Measurements from ENCODE around the gene PADI4. TPM values are rescaled to one million over a fixed set of nuclear protein-coding genes. Genes with fewer than 3 reads are reported as not detected.

Gene PADI4
- total and polyA plus RNA-seq, 9 donors, result 0.18 to 1.7 (median 1.00) TPM

DNA sequence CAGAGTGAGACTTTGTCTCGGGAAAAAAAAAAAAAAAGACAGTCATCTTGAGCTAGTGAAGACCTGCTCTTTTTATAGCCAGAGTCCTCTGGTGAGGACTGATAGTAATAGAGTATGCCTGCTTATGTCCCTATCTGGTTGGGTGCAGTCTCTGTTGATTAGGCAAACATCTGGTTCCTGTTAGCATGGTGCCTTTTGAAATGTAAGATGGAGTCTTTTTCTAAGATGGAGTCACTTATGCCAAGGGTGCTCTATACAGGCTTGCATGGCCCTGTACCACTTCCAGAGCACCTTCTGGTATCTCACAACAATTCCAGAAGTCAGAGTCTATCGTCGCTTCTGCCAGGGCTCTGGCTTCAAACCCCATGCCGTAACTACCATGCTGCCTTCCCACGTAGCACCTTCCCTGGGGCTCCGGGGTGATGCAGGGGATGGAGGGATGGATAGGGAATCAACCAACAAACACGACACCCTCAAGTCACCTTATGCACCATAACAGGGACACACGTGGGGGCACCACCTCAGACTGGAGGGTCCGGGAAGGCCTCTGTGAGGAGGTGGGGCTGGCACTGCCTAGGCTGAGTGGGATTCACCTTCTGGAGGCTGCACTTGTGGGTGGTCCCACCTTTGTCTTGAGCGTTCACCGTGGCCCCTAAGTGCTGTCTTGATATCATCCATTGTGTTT, 52.4 kb downstream of the PADI4 start:
- DNase-seq, result no peak
- Histone ChIP-seq H3K9me3 (replicated peaks; ENCODE audit: control insufficient read depth, low read depth, low read length) (peaks cover 4% of the 10 kb centered on the region), H3K36me3 (ENCODE audit: control insufficient read depth, insufficient read depth, low read length) (no peaks in the 10 kb centered on the region), H3K4me3 (ENCODE audit: low read length) (no peak overlapping the region), H3K27me3 (ENCODE audit: control insufficient read depth, insufficient read depth, low read length) (no peaks in the 10 kb centered on the region), H3K4me1 (ENCODE audit: control insufficient read depth, insufficient read depth, low read length) (no peaks in the 10 kb centered on the region), H3K27ac (ENCODE audit: low read length) (no peak overlapping the region)
- WGBS (ENCODE audit: insufficient coverage), result 74% methylated on average over 7 of the region's 11 CpGs

DNA sequence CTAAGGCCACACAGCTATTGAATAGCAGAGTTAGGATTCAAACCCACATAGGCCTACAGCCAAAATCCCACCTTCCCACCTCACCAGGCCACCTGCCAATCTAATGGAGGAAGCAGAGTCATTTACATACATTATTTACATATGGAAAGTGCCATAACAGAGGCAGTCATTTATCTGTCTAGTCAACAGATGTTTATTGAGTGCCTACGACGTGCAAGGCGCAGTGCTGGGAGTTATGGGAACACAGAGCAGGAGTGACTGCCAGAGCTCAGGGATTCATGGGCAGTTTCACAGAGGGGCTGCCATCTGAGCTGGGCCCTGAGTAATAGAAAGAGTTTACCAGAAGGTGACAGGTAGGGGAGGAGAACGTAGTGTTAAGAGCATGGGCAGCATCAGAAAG, 53.7 kb downstream of the PADI4 start:
- 69% methylated on average over 4 of the region's 4 CpGs for WGBS (ENCODE audit: insufficient coverage)
- Histone ChIP-seq H3K4me1 (ENCODE audit: control insufficient read depth, insufficient read depth, low read length) (no peaks in the 10 kb centered on the region), H3K27me3 (ENCODE audit: control insufficient read depth, insufficient read depth, low read length) (peaks cover 4% of the 10 kb centered on the region), H3K4me3 (ENCODE audit: low read length) (no peak overlapping the region), H3K9me3 (replicated peaks; ENCODE audit: control insufficient read depth, low read depth, low read length) (peaks cover 4% of the 10 kb centered on the region), H3K36me3 (ENCODE audit: control insufficient read depth, insufficient read depth, low read length) (no peaks in the 10 kb centered on the region), H3K27ac (ENCODE audit: low read length) (no peak overlapping the region)
- no peak for DNase-seq

DNA sequence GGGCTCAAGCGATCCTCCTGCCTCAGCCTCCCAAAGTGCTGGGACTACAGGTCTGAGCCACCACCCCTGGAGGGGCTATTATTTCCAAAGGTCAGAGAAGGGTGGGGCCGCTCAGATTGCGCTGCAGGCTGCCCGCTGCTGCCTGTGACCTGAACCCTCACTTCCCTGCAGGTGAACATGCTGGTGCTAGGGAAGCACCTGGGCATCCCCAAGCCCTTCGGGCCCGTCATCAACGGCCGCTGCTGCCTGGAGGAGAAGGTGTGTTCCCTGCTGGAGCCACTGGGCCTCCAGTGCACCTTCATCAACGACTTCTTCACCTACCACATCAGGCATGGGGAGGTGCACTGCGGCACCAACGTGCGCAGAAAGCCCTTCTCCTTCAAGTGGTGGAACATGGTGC, 55.4 kb downstream of the PADI4 start:
- Histone ChIP-seq H3K36me3 (ENCODE audit: control insufficient read depth, insufficient read depth, low read length) (no peaks in the 10 kb centered on the region), H3K9me3 (replicated peaks; ENCODE audit: control insufficient read depth, low read depth, low read length) (peaks cover 4% of the 10 kb centered on the region), H3K27me3 (ENCODE audit: control insufficient read depth, insufficient read depth, low read length) (peaks cover 17% of the 10 kb centered on the region), H3K27ac (ENCODE audit: low read length) (no peak overlapping the region), H3K4me1 (ENCODE audit: control insufficient read depth, insufficient read depth, low read length) (no peaks in the 10 kb centered on the region), H3K4me3 (ENCODE audit: low read length) (no peak overlapping the region)
- 85% methylated on average over 10 of the region's 12 CpGs for WGBS (ENCODE audit: insufficient coverage)
- DNase-seq, result no peak

DNA sequence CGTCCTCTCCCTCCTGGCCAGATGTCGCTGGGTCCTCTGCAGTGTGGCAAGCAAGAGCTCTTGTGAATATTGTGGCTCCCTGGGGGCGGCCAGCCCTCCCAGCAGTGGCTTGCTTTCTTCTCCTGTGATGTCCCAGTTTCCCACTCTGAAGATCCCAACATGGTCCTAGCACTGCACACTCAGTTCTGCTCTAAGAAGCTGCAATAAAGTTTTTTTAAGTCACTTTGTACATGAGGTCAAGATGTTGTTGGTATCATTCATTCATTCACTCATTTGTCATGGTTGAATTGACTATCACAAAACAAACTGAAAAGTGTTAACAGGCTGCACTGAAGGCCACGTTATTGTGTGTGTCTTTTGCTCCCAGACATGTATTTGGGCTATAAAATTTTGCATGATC, 55.8 kb downstream of the PADI4 start:
- Histone ChIP-seq H3K27ac (ENCODE audit: low read length) (no peak overlapping the region), H3K27me3 (ENCODE audit: control insufficient read depth, insufficient read depth, low read length) (peaks cover 17% of the 10 kb centered on the region), H3K4me3 (ENCODE audit: low read length) (no peak overlapping the region), H3K4me1 (ENCODE audit: control insufficient read depth, insufficient read depth, low read length) (no peaks in the 10 kb centered on the region), H3K9me3 (replicated peaks; ENCODE audit: control insufficient read depth, low read depth, low read length) (peaks cover 4% of the 10 kb centered on the region), H3K36me3 (ENCODE audit: control insufficient read depth, insufficient read depth, low read length) (no peaks in the 10 kb centered on the region)
- WGBS (ENCODE audit: insufficient coverage), result 75% methylated on average over 3 of the region's 4 CpGs
- no peak for DNase-seq

DNA sequence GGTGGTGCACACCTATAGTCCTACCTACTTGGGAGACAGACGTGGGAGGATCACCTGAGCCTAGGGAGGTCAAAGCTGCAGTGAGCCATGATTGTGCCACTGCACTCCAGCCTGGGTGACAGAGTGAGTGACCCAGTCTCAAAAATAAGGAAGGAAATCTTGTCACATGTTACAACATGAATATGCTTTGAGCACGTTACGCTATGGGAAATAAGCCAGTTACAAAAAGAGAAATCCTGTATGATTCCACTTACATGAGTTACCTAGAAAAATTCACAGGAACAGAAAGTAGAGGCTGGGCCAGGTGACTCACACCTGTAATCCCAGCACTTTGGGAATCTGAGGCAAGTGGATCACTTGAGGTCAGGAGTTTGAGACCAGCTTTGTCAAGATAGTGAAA, 57.3 kb downstream of the PADI4 start:
- H3K36me3 ChIP-seq (ENCODE audit: control insufficient read depth, insufficient read depth, low read length), result no peaks in the 10 kb centered on the region
- H3K27ac ChIP-seq (ENCODE audit: low read length), result no peak overlapping the region
- peaks cover 4% of the 10 kb centered on the region for H3K9me3 ChIP-seq (replicated peaks; ENCODE audit: control insufficient read depth, low read depth, low read length)
- 67% methylated on average over 3 of the region's 3 CpGs for WGBS (ENCODE audit: insufficient coverage)
- peaks cover 23% of the 10 kb centered on the region for H3K27me3 ChIP-seq (ENCODE audit: control insufficient read depth, insufficient read depth, low read length)
- H3K4me3 ChIP-seq (ENCODE audit: low read length), result no peak overlapping the region
- H3K4me1 ChIP-seq (ENCODE audit: control insufficient read depth, insufficient read depth, low read length), result no peaks in the 10 kb centered on the region
- DNase-seq, result peak; percentile 37

DNA sequence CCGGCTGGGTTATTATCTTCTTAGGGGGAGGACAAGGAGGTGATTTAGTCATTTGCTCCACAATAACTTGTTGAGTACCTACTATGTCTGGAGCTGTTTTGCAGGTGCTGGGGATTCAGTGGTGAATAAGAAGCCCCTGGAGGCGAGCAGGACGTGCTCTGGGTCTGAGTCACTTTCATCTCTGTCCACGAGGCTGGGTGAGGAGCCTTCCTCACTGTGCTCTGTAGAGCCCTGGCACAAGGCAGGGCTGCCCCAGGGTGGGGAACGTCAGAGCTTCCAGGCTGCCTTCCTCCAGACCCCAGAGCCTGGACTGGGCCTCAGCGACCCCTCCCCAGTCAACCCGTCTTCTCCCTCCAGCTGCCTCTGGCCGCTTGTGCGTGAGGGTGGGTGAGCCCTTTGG, 61.5 kb downstream of the PADI4 start:
- no peaks in the 10 kb centered on the region for H3K36me3 ChIP-seq (ENCODE audit: control insufficient read depth, insufficient read depth, low read length)
- no peak overlapping the region for H3K27ac ChIP-seq (ENCODE audit: low read length)
- no peak for DNase-seq
- peaks cover 2% of the 10 kb centered on the region for H3K9me3 ChIP-seq (replicated peaks; ENCODE audit: control insufficient read depth, low read depth, low read length)
- H3K27me3 ChIP-seq (ENCODE audit: control insufficient read depth, insufficient read depth, low read length), result peaks cover 23% of the 10 kb centered on the region
- H3K4me3 ChIP-seq (ENCODE audit: low read length), result no peak overlapping the region
- H3K4me1 ChIP-seq (ENCODE audit: control insufficient read depth, insufficient read depth, low read length), result no peaks in the 10 kb centered on the region
- WGBS (ENCODE audit: insufficient coverage), result 49% methylated on average over 6 of the region's 9 CpGs

DNA sequence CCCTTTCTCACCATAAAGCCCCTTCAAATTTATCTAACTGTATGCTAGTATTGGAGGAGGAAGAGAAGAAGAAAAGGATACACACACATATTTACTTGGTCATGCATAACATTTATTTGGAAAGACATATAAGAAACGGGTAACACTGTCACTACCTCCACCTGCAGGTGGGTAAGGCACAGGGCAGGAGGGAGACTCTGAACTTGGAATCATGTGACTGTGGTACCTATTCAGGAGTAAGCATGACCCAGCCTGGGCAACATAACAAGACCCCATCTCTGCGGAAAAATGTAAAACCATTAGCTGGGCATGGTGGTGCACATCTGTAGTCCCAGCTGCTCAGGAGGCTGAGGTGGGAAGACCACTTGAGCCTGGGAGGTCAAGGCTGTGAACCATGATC, 62.6 kb downstream of the PADI4 start:
- Histone ChIP-seq H3K36me3 (ENCODE audit: control insufficient read depth, insufficient read depth, low read length) (no peaks in the 10 kb centered on the region), H3K4me1 (ENCODE audit: control insufficient read depth, insufficient read depth, low read length) (no peaks in the 10 kb centered on the region), H3K27me3 (ENCODE audit: control insufficient read depth, insufficient read depth, low read length) (peaks cover 23% of the 10 kb centered on the region), H3K27ac (ENCODE audit: low read length) (no peak overlapping the region), H3K4me3 (ENCODE audit: low read length) (no peak overlapping the region), H3K9me3 (replicated peaks; ENCODE audit: control insufficient read depth, low read depth, low read length) (no peaks in the 10 kb centered on the region)
- no CpG with 5 or more reads among the region's 2 CpGs for WGBS (ENCODE audit: insufficient coverage)
- DNase-seq, result no peak

DNA sequence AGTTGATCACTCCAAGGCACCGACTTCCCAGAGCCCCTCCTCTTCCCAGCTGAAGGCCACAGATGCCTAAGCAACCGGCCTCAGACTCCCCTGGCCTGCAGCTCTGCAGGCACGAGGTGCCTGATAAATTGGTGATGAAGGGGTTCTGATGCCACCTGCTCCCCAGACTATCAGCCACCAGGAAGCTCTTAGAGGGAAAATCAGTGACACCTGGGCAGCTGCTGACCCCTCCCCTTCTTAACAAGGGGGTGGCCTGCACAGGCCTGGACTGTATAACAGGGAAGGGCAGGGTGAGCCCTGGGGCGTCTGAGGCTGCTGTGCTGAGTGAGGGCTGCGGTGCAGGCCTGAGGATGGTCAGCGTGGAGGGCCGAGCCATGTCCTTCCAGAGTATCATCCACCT, 63.9 kb downstream of the PADI4 start, which contains the start of gene PADI6:
TSS of gene PADI6 (plus strand) at position 301 of the 400 bp plus-strand sequence. CDS start at position 351, 50 bp downstream.
- 42% methylated on average over 4 of the region's 7 CpGs for WGBS (ENCODE audit: insufficient coverage)
- Histone ChIP-seq H3K27me3 (ENCODE audit: control insufficient read depth, insufficient read depth, low read length) (peaks cover 18% of the 10 kb centered on the region), H3K36me3 (ENCODE audit: control insufficient read depth, insufficient read depth, low read length) (no peaks in the 10 kb centered on the region), H3K4me3 (ENCODE audit: low read length) (no peak within 1 kb of the TSS), H3K4me1 (ENCODE audit: control insufficient read depth, insufficient read depth, low read length) (no peaks in the 10 kb centered on the region), H3K9me3 (replicated peaks; ENCODE audit: control insufficient read depth, low read depth, low read length) (no peaks in the 10 kb centered on the region), H3K27ac (ENCODE audit: low read length) (no peak within 1 kb of the TSS)
- no peak for DNase-seq

DNA sequence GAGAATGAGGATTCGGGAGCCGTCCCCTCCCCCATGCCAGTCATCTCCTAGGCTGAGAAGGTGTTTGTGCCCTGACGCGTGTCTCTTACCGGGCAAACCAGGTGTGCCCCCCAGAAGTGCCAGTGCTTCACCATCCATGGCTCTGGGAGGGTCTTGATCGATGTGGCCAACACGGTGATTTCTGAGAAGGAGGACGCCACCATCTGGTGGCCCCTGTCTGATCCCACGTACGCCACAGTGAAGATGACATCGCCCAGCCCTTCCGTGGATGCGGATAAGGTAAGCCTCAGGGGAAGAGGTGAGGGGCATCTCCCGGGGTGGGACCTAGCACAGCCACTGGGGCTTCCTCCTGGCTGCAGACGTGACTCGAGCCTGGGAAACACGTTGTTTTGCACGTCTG, 65.0 kb downstream of the PADI4 start:
- no peak overlapping the region for H3K4me3 ChIP-seq (ENCODE audit: low read length)
- H3K4me1 ChIP-seq (ENCODE audit: control insufficient read depth, insufficient read depth, low read length), result no peaks in the 10 kb centered on the region
- 70% methylated on average over 16 of the region's 18 CpGs for WGBS (ENCODE audit: insufficient coverage)
- no peak for DNase-seq
- no peaks in the 10 kb centered on the region for H3K36me3 ChIP-seq (ENCODE audit: control insufficient read depth, insufficient read depth, low read length)
- H3K27me3 ChIP-seq (ENCODE audit: control insufficient read depth, insufficient read depth, low read length), result peaks cover 14% of the 10 kb centered on the region
- no peaks in the 10 kb centered on the region for H3K9me3 ChIP-seq (replicated peaks; ENCODE audit: control insufficient read depth, low read depth, low read length)
- no peak overlapping the region for H3K27ac ChIP-seq (ENCODE audit: low read length)

DNA sequence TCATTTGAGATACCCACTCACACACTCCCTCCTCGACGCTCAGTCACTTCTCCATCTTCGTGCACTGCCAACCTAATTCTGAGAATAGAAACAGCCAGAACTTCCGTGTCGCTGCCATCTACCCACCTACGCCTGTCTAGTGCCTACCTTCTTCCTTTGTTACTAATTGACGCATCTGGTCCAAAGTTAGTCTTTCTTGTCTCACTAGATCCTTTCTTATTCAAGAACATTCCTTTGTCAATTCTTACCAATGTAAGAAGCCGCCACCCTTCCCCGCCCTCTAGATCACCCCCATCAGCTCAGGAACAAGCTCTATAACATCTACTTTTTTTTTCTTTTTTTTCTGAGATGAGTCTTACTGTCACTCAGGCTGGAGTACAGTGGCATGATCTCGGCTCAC, 67.7 kb downstream of the PADI4 start:
- Histone ChIP-seq H3K4me1 (ENCODE audit: control insufficient read depth, insufficient read depth, low read length) (no peaks in the 10 kb centered on the region), H3K9me3 (replicated peaks; ENCODE audit: control insufficient read depth, low read depth, low read length) (no peaks in the 10 kb centered on the region), H3K36me3 (ENCODE audit: control insufficient read depth, insufficient read depth, low read length) (no peaks in the 10 kb centered on the region), H3K4me3 (ENCODE audit: low read length) (no peak overlapping the region), H3K27me3 (ENCODE audit: control insufficient read depth, insufficient read depth, low read length) (peaks cover 9% of the 10 kb centered on the region), H3K27ac (ENCODE audit: low read length) (no peak overlapping the region)
- 90% methylated on average over 9 of the region's 10 CpGs for WGBS (ENCODE audit: insufficient coverage)
- DNase-seq, result no peak
